Sigmoid colon (tissue), 7 donors: ENCODE data around the gene DGKH. TPM values are rescaled to one million over a fixed set of nuclear protein-coding genes. Genes with fewer than 3 reads are reported as not detected.

ENCODE experiments used
- DNase-seq: peaks from one replicate; pipeline ENCODE4 v3.0.0-alpha.2; 2019
- H3K27ac ChIP-seq, 4 donors: fragments of 200-600 bp; sonication (generic); one replicate each; pipeline ENCODE4 v1.5.1; 2016 to 2019; ENCODE audit warnings: mild to moderate bottlenecking in 1 of 4
- H3K27me3 ChIP-seq, 3 donors: fragments of 200-600 bp; sonication (generic); one replicate each; pipeline ENCODE4 v1.5.1; 2019; ENCODE audit warnings: mild to moderate bottlenecking in 1 of 3
- H3K36me3 ChIP-seq, 4 donors: fragments of 200-600 bp; sonication (generic); one replicate each; pipeline ENCODE4 v1.5.1; 2016 to 2019
- H3K4me1 ChIP-seq, 4 donors: fragments of 200-600 bp; sonication (generic); one replicate each; pipeline ENCODE4 v1.5.1; 2017 to 2019
- H3K4me3 ChIP-seq, 4 donors: fragments of 200-600 bp; sonication (generic); one replicate each; pipeline ENCODE4 v1.5.1; 2017 to 2019; ENCODE audit warnings: mild to moderate bottlenecking in 2 of 4, moderate library complexity in 1 of 4
- H3K9me3 ChIP-seq, 4 donors: fragments of 200-600 bp in 3 of 4; sonication (generic) in 3 of 4; one replicate each; pipeline versions ENCODE4 v1.5.1 to v1.6.1; 2013 to 2019
- CTCF ChIP-seq, 4 experiments: fragments of 450-650 bp in 3 of 4; fragments of 200-600 bp in 1 of 4; IDR thresholded peaks; one replicate each; pipeline ENCODE4 v1.5.1; 2016 to 2019; ENCODE audit warnings: antibody characterized with exemption in 4 of 4, mild to moderate bottlenecking in 3 of 4, moderate library complexity in 2 of 4
- EP300 ChIP-seq, 4 donors: sonication (generic); formaldehyde crosslinking; IDR thresholded peaks; one replicate each; pipeline ENCODE4 v1.6.1; 2017; ENCODE audit warnings: antibody characterized with exemption in 4 of 4
- POLR2A ChIP-seq, 2 donors: fragments of 450-650 bp; IDR thresholded peaks; one replicate each; pipeline ENCODE4 v1.6.1; 2016; ENCODE audit warnings: antibody characterized with exemption in 2 of 2, mild to moderate bottlenecking in 2 of 2, moderate library complexity in 2 of 2
- POLR2AphosphoS5 ChIP-seq, 4 donors: sonication (generic); formaldehyde crosslinking; IDR thresholded peaks; one replicate each; pipeline ENCODE4 v1.6.1; 2017; ENCODE audit warnings: antibody characterized with exemption in 4 of 4
- WGBS, 2 donors: extraction: QIAGEN DNeasy Blood & Tissue Kit; methylation state at CpG; one replicate each; pipeline ENCODE4 v1.1.7; 2013; 5-methylcytosine and 5-hydroxymethylcytosine counted together
- intact Hi-C: fragments of 100-400 bp; cut with DNase I; formaldehyde crosslinking; loops from one replicate; pipeline ENCODE4 v1.15.1; 2023
- polyA plus RNA-seq, 3 donors: library from polyadenylated mRNA; stranded (reverse); fragments of 200-250 nt; gene quantifications; one replicate each; pipeline ENCODE4 v1.2.3, GENCODE V29; 2013
- total RNA-seq, 4 donors: library from RNA; depleted of rRNA; stranded (reverse); fragments of >200 nt; gene quantifications; one replicate each; pipeline ENCODE4 v1.1.0, GENCODE V29; 2016
- donor health status: healthy with polysubstance abuse.
- donor health status: Bipolar disorder and iron deficiency.
- donor health status: healthy.

The DGKH gene
- total and polyA plus RNA-seq, 7 donors, result 1.2 to 23.3 (median 13.9) TPM

GRCh38 chr13:42232671-42233070 lies 184.2 kb downstream of the DGKH start:
- Histone ChIP-seq H3K4me3 (no peak overlapping the region), H3K9me3 (no peaks in the 10 kb centered on the region), H3K27me3 (no peaks in the 10 kb centered on the region), H3K36me3 (peaks cover 0 to 14% (median 2%) of the 10 kb centered on the region in 4 donors), H3K27ac (no peak overlapping the region), H3K4me1 (no peaks in the 10 kb centered on the region)
- WGBS, 2 donors, result 96 to 97% methylated on average over 4 of the region's 4 CpGs
- intact Hi-C loops, result no loop called here
- no peak for TF ChIP-seq POLR2AphosphoS5 (IDR thresholded peaks at IDR 0.05)
- no peak for TF ChIP-seq EP300 (IDR thresholded peaks at IDR 0.05)
- TF ChIP-seq CTCF (IDR thresholded peaks at IDR 0.05), result no peak
- TF ChIP-seq POLR2A (IDR thresholded peaks at IDR 0.05), result no peak
- DNase-seq, result no peak

- Histone ChIP-seq H3K36me3 (peaks cover 0 to 14% (median 2%) of the 10 kb centered on the region in 4 donors), H3K4me3 (no peak overlapping the region), H3K9me3 (no peaks in the 10 kb centered on the region), H3K4me1 (no peaks in the 10 kb centered on the region), H3K27me3 (no peaks in the 10 kb centered on the region), H3K27ac (no peak overlapping the region)
- intact Hi-C loops, result no loop called here
- DNase-seq, result no peak
- TF ChIP-seq POLR2A (IDR thresholded peaks at IDR 0.05) (no peak), POLR2AphosphoS5 (IDR thresholded peaks at IDR 0.05) (no peak), EP300 (IDR thresholded peaks at IDR 0.05) (no peak), CTCF (IDR thresholded peaks at IDR 0.05) (no peak)
- 75 to 84% methylated on average over 1 of the region's 1 CpG for WGBS, 2 donors
These were observed 185.3 kb downstream of the DGKH start for GRCh38 chr13:42233726-42234125.

GRCh38 chr13:42239161-42239560 lies 190.7 kb downstream of the DGKH start:
- DNase-seq, result no peak
- TF ChIP-seq POLR2A (IDR thresholded peaks at IDR 0.05) (no peak), CTCF (IDR thresholded peaks at IDR 0.05) (no peak), EP300 (IDR thresholded peaks at IDR 0.05) (no peak), POLR2AphosphoS5 (IDR thresholded peaks at IDR 0.05) (no peak)
- 95 to 97% methylated on average over 1 of the region's 1 CpG for WGBS, 2 donors
- H3K4me3 ChIP-seq, result no peak overlapping the region
- no peaks in the 10 kb centered on the region for H3K9me3 ChIP-seq
- H3K27me3 ChIP-seq, result no peaks in the 10 kb centered on the region
- intact Hi-C loops, result no loop called here
- H3K4me1 ChIP-seq, result no peaks in the 10 kb centered on the region
- H3K36me3 ChIP-seq, result no peaks in the 10 kb centered on the region
- H3K27ac ChIP-seq, result no peak overlapping the region

GRCh38 chr13:42239644-42240043 lies 191.2 kb downstream of the DGKH start:
- H3K9me3 ChIP-seq, result no peaks in the 10 kb centered on the region
- no peaks in the 10 kb centered on the region for H3K27me3 ChIP-seq
- TF ChIP-seq POLR2AphosphoS5 (IDR thresholded peaks at IDR 0.05) (no peak), CTCF (IDR thresholded peaks at IDR 0.05) (no peak), EP300 (IDR thresholded peaks at IDR 0.05) (no peak), POLR2A (IDR thresholded peaks at IDR 0.05) (no peak)
- DNase-seq, result no peak
- H3K36me3 ChIP-seq, result no peaks in the 10 kb centered on the region
- intact Hi-C loops, result no loop called here
- no peak overlapping the region for H3K27ac ChIP-seq
- H3K4me1 ChIP-seq, result no peaks in the 10 kb centered on the region
- no peak overlapping the region for H3K4me3 ChIP-seq

- intact Hi-C loops, result no loop called here
- WGBS, 2 donors, result 95 to 97% methylated on average over 8 of the region's 8 CpGs
- Histone ChIP-seq H3K9me3 (no peaks in the 10 kb centered on the region), H3K27me3 (no peaks in the 10 kb centered on the region), H3K4me1 (no peaks in the 10 kb centered on the region), H3K4me3 (no peak overlapping the region), H3K36me3 (no peaks in the 10 kb centered on the region), H3K27ac (no peak overlapping the region)
- DNase-seq, result no peak
- no peak for TF ChIP-seq POLR2AphosphoS5 (IDR thresholded peaks at IDR 0.05)
- TF ChIP-seq CTCF (IDR thresholded peaks at IDR 0.05), result no peak
These were observed 198.1 kb downstream of the DGKH start for GRCh38 chr13:42246541-42246940.
